GM06990 (cell line): ENCODE measurements around the gene FNBP1.
A peak's percentile ranks its signal among the peaks of the same experiment; 100 is the strongest.
"Not testable (repeated sequence)": the region's sequence is repeated elsewhere in the genome, so short reads cannot be mapped to it uniquely, and the experiment has no call there.

Experiments used
- DNase-seq: peaks from one replicate; pipeline ENCODE4 v3.0.0-alpha.2; 2011; ENCODE audit not compliant: insufficient read length; ENCODE audit errors: extremely low read depth
- H3K27me3 ChIP-seq: replicated peaks from 2 replicates; pipeline ENCODE4 v1.6.0; 2011; ENCODE audit warnings: low read length; ENCODE audit not compliant: control insufficient read depth, insufficient read depth
- H3K36me3 ChIP-seq: 2 replicates; pipeline ENCODE4 v1.5.1; 2011; ENCODE audit warnings: low read length; ENCODE audit not compliant: control insufficient read depth, insufficient read depth
- H3K4me3 ChIP-seq: replicated peaks from 2 replicates; pipeline ENCODE4 v1.5.1; 2011; ENCODE audit warnings: low read depth, mild to moderate bottlenecking, control low read depth, low read length
- TF ChIP-seq, protein P1 (sequence below): IDR thresholded peaks from 2 replicates; pipeline ENCODE4 v1.5.1; 2011; ENCODE audit warnings: low read length, control low read depth, mild to moderate bottlenecking, inconsistent platforms; ENCODE audit not compliant: insufficient read depth, poor library complexity, severe bottlenecking

Gene FNBP1

DNA sequence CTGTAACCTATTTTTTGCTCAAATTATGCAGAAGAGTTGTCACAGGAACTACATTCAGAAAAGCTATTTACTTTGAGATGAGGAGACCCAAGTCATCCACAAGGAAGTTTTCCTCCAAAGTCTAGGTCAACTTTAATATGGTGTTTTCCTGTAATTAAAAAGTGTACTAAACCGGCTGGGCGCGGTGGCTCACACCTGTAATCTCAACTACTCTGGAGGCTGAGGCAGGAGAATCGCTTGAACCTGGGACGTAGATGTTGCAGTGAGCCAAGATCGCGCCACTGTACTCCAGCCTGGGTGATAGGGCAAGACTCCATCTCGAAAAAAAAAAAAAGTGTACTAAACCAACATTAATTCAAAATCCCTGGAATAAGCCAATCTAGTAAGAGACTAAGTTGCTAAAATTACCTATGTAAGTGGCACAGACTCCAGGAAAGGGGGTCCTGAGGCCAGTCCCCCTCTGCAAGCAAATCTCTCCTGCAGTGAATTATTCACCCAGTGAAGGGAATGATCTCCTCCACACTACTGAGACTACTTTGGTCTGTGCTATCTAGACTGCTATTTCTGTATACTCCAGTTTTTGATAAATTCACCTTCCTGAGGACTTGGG, 38.9 kb downstream of the FNBP1 start:
- TF ChIP-seq, protein P1, sequence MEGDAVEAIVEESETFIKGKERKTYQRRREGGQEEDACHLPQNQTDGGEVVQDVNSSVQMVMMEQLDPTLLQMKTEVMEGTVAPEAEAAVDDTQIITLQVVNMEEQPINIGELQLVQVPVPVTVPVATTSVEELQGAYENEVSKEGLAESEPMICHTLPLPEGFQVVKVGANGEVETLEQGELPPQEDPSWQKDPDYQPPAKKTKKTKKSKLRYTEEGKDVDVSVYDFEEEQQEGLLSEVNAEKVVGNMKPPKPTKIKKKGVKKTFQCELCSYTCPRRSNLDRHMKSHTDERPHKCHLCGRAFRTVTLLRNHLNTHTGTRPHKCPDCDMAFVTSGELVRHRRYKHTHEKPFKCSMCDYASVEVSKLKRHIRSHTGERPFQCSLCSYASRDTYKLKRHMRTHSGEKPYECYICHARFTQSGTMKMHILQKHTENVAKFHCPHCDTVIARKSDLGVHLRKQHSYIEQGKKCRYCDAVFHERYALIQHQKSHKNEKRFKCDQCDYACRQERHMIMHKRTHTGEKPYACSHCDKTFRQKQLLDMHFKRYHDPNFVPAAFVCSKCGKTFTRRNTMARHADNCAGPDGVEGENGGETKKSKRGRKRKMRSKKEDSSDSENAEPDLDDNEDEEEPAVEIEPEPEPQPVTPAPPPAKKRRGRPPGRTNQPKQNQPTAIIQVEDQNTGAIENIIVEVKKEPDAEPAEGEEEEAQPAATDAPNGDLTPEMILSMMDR = no peak
- peaks cover 5% of the 10 kb centered on the region for H3K36me3 ChIP-seq
- no peak for DNase-seq
- H3K4me3 ChIP-seq = peak overlapping the region; percentile 59
- no peaks in the 10 kb centered on the region for H3K27me3 ChIP-seq

DNA sequence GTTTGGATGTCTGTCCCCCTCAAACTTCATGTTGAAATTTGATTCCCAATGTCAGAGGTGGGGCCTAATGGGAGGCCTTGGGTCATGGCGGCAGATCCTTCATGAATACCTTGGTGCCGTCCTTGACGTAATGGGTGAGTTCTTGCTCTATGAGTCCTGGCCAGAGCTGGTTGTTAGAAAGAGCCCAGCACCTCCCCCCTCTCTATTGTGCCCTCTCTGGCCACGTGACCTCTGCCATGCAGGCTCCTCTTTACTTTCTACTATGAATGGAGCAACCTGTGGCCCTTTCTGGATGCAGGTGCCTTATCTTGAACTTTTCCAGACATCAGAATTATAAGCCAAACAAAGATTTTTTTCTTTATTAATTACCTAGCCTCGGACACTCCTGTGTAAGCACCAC, 40.7 kb downstream of the FNBP1 start:
- peak overlapping the region; percentile 59 for H3K4me3 ChIP-seq
- TF ChIP-seq, protein P1 = no peak
- no peaks in the 10 kb centered on the region for H3K27me3 ChIP-seq
- H3K36me3 ChIP-seq = peaks cover 5% of the 10 kb centered on the region
- no peak for DNase-seq

DNA sequence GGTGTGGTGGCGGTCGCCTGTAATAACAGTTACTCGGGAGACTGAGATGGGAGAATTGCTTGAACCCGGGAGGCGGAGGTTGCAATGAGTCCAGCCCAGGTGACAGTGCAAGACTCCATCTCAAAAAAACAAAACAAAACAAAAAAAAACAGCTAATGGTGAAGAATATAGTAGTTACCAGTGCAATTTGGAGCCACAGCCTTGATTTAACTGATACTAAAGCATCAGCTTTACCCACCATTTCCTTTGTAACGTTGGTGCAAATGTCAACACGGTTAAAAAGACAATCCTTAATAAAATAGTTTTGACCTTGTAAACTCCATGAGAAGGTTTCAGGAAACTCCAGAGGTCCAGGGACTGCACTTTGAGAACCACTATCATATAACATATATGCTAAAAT, 41.8 kb downstream of the FNBP1 start:
- H3K27me3 ChIP-seq = no peaks in the 10 kb centered on the region
- DNase-seq = no peak
- H3K4me3 ChIP-seq = peak overlapping the region; percentile 20; the same call in 1 of the 2 replicates
- TF ChIP-seq, protein P1 = no peak
- H3K36me3 ChIP-seq = peaks cover 5% of the 10 kb centered on the region

DNA sequence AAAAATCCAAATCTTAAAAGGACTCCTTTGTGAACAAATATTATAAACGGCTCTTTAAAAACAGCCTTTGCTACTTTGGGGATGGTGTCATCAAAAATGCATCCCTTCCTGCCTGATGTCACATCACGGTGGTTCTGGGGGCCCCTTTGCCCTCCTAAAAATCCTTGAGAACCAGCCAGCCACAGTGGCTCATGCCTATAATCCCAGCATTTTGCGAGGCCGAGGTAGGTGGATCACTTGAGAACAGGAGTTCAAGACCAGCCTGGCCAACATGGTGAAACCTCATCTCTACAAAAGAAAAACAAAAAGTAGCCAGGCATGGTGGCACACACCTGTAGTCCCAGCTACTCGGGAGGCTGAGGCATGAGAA, 43.9 kb downstream of the FNBP1 start:
- no peak for DNase-seq
- H3K4me3 ChIP-seq = no peak overlapping the region
- TF ChIP-seq, protein P1 = no peak
- H3K36me3 ChIP-seq = peaks cover 7% of the 10 kb centered on the region
- no peaks in the 10 kb centered on the region for H3K27me3 ChIP-seq

DNA sequence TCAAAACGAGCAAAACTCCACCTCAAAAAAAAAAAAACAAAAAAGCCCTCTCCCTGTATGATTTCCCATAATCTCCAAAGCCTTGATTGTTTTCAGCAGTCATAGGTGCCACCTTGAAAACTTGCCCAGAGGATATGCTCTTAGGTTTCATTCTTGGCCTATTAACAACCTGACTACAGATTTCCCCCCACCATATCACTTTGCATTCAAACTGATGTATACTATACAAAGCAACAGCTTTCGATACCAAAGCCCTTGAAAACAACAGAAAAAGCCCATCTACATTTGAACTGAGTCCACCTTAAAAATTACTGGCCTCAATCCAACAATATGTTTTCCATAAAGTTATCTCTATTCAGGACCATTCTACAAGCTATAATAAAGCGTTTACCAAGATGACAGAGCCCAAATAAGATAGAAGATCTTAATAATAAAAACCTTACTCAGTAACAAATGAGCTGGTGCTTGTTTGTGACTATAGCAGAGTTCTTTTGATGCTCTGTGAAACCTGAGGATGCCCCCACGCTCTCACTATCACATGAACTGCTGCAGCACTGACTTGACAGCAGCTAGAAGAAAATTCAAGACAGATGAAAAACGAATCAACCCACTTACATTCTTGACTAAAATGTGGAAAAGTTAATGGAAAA, 44.4 kb downstream of the FNBP1 start:
- DNase-seq = no peak
- H3K4me3 ChIP-seq = no peak overlapping the region; the same call in 1 of the 2 replicates
- no peaks in the 10 kb centered on the region for H3K27me3 ChIP-seq
- TF ChIP-seq, protein P1 = no peak
- H3K36me3 ChIP-seq = peaks cover 8% of the 10 kb centered on the region

DNA sequence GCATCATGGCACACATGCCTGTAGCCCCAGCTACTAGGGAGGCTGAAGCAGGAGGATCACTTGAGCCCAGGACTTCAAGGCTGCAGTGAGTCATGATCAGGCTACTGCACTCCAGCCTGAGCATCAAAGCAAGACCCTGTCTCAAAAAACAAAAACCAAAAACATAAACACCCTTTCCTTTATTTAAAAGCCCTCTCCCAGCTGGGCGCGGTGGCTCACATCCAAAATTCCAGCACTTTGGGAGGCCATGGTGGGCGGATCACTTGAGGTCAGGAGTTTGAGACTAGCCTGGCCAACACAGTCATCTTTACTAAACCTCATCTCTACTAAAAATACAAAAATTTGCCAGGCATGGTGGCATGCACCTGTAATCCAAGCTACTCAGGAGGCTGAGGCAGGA, 45.3 kb downstream of the FNBP1 start:
- not testable (repeated sequence) for DNase-seq, H3K27me3 ChIP-seq, H3K36me3 ChIP-seq, H3K4me3 ChIP-seq
